AG09319 (cell line): ENCODE results near the gene FAM98B.

Experiments used
- DNase-seq: peaks from one replicate; pipeline ENCODE4 v3.0.0-alpha.2; 2010; ENCODE audit warnings: low read depth; ENCODE audit errors: extremely low read depth
- TF ChIP-seq, protein P1 (sequence below): IDR thresholded peaks from 2 replicates; pipeline ENCODE4 v1.5.1; 2011; ENCODE audit warnings: low read depth, mild to moderate bottlenecking, inconsistent platforms, low read length, moderate library complexity

The FAM98B gene

GRCh38 chr15:38486936-38487335 lies 33.0 kb downstream of the FAM98B start:
- no peak for DNase-seq
- TF ChIP-seq, protein P1, sequence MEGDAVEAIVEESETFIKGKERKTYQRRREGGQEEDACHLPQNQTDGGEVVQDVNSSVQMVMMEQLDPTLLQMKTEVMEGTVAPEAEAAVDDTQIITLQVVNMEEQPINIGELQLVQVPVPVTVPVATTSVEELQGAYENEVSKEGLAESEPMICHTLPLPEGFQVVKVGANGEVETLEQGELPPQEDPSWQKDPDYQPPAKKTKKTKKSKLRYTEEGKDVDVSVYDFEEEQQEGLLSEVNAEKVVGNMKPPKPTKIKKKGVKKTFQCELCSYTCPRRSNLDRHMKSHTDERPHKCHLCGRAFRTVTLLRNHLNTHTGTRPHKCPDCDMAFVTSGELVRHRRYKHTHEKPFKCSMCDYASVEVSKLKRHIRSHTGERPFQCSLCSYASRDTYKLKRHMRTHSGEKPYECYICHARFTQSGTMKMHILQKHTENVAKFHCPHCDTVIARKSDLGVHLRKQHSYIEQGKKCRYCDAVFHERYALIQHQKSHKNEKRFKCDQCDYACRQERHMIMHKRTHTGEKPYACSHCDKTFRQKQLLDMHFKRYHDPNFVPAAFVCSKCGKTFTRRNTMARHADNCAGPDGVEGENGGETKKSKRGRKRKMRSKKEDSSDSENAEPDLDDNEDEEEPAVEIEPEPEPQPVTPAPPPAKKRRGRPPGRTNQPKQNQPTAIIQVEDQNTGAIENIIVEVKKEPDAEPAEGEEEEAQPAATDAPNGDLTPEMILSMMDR, result no peak

DNA sequence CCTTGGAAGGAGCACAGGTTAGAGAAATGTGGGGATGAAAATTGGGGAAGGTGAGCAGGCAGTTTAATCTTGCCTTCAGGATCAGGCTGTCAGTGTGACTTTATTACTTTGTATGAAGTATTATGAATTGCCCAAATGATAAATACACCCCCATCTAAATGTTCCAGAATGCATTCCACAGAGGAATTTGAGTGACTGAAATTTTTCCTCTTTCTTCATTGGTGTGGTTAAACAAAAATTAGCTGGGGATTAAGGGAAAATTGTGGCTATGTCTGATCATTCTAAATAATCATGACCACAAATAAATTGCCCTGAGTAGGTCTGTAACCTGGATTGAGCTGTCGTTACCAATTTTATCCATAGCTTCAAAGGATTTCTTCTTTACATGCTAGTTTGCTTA lies 33.5 kb downstream of the FAM98B start:
- no peak for DNase-seq
- TF ChIP-seq, protein P1, result no peak

- peak; percentile 5 for DNase-seq
- TF ChIP-seq, protein P1, result no peak
Observed at GRCh38 chr15:38490242-38490922, 36.5 kb downstream of the FAM98B start.

GRCh38 chr15:38496151-38496550 lies 42.2 kb downstream of the FAM98B start:
- no peak for DNase-seq
- TF ChIP-seq, protein P1, result no peak

- DNase-seq, result no peak
- TF ChIP-seq, protein P1, result no peak
Observed at GRCh38 chr15:38499651-38500050, 45.7 kb downstream of the FAM98B start.

DNA sequence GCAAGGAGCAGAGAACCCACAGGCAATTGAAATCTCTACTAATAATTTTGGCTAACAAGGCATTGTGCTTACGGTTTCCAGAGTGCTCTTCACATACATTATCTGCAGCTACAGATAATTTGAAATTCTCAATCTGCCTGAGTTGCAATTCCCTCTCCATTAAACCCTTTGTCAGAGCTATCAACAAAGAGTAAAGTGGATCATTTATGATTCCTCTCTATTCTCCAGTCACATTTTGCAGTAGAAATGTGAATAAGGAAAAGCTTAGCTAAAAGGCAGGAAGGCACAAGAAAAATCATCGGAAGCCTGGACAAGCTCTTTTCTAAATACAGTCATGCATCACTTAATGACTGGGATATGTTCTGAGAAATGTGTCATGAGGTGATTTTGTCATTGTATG lies 49.6 kb downstream of the FAM98B start:
- DNase-seq, result no peak
- TF ChIP-seq, protein P1, result no peak

DNA sequence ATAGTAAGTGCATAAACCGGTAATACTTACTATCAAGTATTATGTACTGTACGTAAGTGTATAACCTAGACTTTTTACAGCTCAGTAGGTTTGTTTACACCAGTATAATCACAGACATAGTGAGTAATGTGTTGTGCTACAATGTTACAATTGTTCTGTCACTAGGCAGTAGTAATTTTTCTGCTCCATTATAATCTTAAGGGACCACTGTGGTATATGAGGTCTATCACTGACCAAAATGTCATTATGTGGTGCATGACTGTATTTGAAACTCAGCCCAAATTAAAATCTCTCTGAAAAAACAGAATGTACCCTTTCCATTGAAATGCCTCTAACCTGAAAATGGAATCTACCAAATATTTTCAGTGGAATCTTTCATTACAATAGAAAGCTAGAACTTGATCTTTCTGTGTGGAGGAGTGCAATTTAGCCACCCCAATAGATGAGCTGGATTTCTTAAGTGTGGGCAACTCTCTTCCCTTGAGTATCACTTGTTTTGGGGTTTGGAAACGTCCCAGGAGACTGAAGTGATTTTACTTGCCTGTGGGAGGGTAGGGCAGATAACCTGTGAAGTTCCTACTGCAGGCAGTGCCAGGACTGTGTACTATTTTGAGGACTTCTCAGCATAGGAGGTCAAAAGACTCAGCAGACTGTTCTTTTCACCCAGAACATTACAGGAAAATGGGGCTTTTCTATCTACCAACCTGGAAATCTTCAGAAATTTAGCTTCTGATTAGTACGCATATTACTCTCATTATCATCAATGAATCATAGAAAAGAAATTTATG lies 50.9 kb downstream of the FAM98B start:
- DNase-seq, result no peak
- TF ChIP-seq, protein P1, result no peak
